GM04504 (cell line): Measurements from ENCODE around the gene KCNIP1.

ENCODE experiments used
- DNase-seq: peaks from one replicate; pipeline ENCODE4 v3.0.0-alpha.2; 2012; ENCODE audit warnings: low read depth

Gene KCNIP1

GRCh38 chr5:170782438-170782837 is 278.6 kb downstream of the KCNIP1 start:
- DNase-seq, result no peak

- DNase-seq, result no peak
These were observed 279.9 kb downstream of the KCNIP1 start, which contains the start of gene GABRP for GRCh38 chr5:170783498-170784247. TSS of gene GABRP (plus strand) at chr5:170783725. CDS start at chr5:170788616, 4,891 bp downstream.

GRCh38 chr5:170785416-170785815 is 281.6 kb downstream of the KCNIP1 start:
- DNase-seq, result no peak
